ENCODE data around the gene CARF. TPM values are rescaled to one million over a fixed set of nuclear protein-coding genes. Genes with fewer than 3 reads are reported as not detected.

Gene CARF
- total RNA-seq, 1 experiment from 2014 or later, result 4.2 TPM

DNA sequence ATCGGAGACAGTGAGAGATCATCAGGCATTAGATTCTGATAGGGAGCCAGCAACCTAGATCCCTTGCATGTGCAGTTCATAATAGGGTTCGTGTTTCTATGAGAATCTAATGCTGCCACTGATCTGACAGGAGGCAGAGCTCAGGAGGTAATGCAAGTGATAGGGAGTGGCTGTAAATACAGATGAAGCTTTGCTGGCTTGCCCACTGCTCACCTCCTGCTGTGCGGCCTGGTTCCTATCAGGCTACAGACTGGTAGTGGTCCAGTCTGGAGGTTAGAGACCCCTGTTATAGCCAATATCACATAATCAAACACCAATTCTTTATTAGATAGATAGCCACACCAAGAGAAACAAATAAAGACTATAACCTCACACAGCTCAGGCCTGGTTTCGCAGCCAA is 51.6 kb downstream of the CARF start:
- TF ChIP-seq, protein P1, sequence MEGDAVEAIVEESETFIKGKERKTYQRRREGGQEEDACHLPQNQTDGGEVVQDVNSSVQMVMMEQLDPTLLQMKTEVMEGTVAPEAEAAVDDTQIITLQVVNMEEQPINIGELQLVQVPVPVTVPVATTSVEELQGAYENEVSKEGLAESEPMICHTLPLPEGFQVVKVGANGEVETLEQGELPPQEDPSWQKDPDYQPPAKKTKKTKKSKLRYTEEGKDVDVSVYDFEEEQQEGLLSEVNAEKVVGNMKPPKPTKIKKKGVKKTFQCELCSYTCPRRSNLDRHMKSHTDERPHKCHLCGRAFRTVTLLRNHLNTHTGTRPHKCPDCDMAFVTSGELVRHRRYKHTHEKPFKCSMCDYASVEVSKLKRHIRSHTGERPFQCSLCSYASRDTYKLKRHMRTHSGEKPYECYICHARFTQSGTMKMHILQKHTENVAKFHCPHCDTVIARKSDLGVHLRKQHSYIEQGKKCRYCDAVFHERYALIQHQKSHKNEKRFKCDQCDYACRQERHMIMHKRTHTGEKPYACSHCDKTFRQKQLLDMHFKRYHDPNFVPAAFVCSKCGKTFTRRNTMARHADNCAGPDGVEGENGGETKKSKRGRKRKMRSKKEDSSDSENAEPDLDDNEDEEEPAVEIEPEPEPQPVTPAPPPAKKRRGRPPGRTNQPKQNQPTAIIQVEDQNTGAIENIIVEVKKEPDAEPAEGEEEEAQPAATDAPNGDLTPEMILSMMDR (conservative IDR thresholded peaks at IDR 0.05), result no peak
- no peaks in the 10 kb centered on the region for H3K79me1 ChIP-seq (ENCODE audit: insufficient read depth, low read depth, low read length, poor library complexity, severe bottlenecking)
- no peak overlapping the region for H3K4ac ChIP-seq (ENCODE audit: low read depth, low read length)
- H3K27me3 ChIP-seq (ENCODE audit: insufficient read depth, low read length), result no peaks in the 10 kb centered on the region
- no peak for DNase-seq
- H4K91ac ChIP-seq (ENCODE audit: insufficient read length, low read depth, low read length), result no peak overlapping the region
- no peaks in the 10 kb centered on the region for H3K9me3 ChIP-seq (ENCODE audit: control insufficient read depth, low read depth, low read length)
- H3K9me3 Mint-ChIP-seq, result no peaks in the 10 kb centered on the region
- no peak overlapping the region for H2BK120ac ChIP-seq (ENCODE audit: low read depth, low read length, poor library complexity, severe bottlenecking)
- H4K20me1 ChIP-seq (ENCODE audit: control insufficient read depth, insufficient read depth, insufficient read length), result no peaks in the 10 kb centered on the region
- no peak overlapping the region for H2AFZ ChIP-seq (ENCODE audit: low read length)
- H3K14ac ChIP-seq (ENCODE audit: insufficient read depth, low read length), result no peak overlapping the region
- no peaks in the 10 kb centered on the region for H3K4me1 ChIP-seq (ENCODE audit: insufficient read depth, low read length)
- no peak overlapping the region for H2BK20ac ChIP-seq (ENCODE audit: low read depth, low read length, poor library complexity, severe bottlenecking)
- H3K4me2 ChIP-seq (ENCODE audit: insufficient read depth, insufficient read length, low read length), result no peak overlapping the region
- H3K56ac ChIP-seq (ENCODE audit: insufficient read length, low read depth, low read length), result no peak overlapping the region
- H4K8ac ChIP-seq (replicated peaks; ENCODE audit: insufficient read length, low read depth, low read length), result no peak overlapping the region
- H2BK5ac ChIP-seq (ENCODE audit: insufficient read length, low read length), result no peak overlapping the region
- no peak overlapping the region for H3K18ac ChIP-seq (ENCODE audit: insufficient read length, low read depth, low read length)
- H4K5ac ChIP-seq (ENCODE audit: insufficient read length, low read depth, low read length), result no peak overlapping the region
- no peak overlapping the region for H3K4me3 Mint-ChIP-seq
- H3K9ac ChIP-seq (ENCODE audit: extremely low read depth, insufficient read length, low read length), result no peak overlapping the region
- H2AK5ac ChIP-seq (ENCODE audit: insufficient read length, low read length), result no peak overlapping the region
- peaks cover 4% of the 10 kb centered on the region in 2 experiments for H3K4me1 Mint-ChIP-seq
- no peak overlapping the region for H3T11ph ChIP-seq (ENCODE audit: low read length)
- no peaks in the 10 kb centered on the region for H3K36me3 Mint-ChIP-seq (ENCODE audit: insufficient read depth in 1 of 3, low read depth in 3 of 3)
- no peaks in the 10 kb centered on the region for H3K23me2 ChIP-seq (ENCODE audit: insufficient read length, low read depth, low read length, poor library complexity, severe bottlenecking)
- no CpG with 5 or more reads among the region's 4 CpGs for WGBS (ENCODE audit: extremely low coverage, insufficient read length, low lambda C conversion rate)
- H3K27ac ChIP-seq (ENCODE audit: insufficient read length, low read depth, low read length), result no peak overlapping the region
- no peaks in the 10 kb centered on the region for H3K79me2 ChIP-seq (ENCODE audit: insufficient read depth, low read length)
- no peaks in the 10 kb centered on the region for H3K27me3 Mint-ChIP-seq (ENCODE audit: low read depth)
- H3K27ac Mint-ChIP-seq, result no peak overlapping the region
- no peak overlapping the region for H2BK15ac ChIP-seq (ENCODE audit: low read depth, low read length)
- H3K23ac ChIP-seq (ENCODE audit: insufficient read length, low read depth, low read length), result no peak overlapping the region
- no peak overlapping the region for H2BK12ac ChIP-seq (ENCODE audit: insufficient read length, low read depth, low read length)
